GM19397 (cell line): ENCODE results near the gene ANKRD31.

Source experiments
- ATAC-seq: cut with Tn5 transposase; IDR thresholded peaks from one replicate; pipeline ENCODE4 v1.9.1; 2021; ENCODE audit warnings: mild to moderate bottlenecking, moderate library complexity; ENCODE audit not compliant: unreplicated experiment

ANKRD31 gene

DNA sequence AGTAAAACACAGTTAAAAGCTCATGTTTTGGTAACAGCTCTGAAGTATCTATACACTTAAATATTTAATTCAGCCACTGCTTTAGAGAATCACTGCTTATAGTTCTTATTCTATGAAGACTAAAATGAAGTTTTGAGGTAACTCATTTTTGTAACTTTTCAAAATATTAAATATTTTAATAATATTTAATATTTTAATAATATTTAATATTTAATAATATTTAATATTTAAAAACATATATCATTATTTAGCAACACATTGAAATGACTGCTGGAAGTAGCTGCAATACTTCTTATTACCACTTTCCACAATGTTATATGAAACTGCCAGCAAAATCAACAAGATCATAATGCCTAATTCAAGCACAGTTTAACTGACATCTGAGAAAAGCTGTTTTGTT lies 165.6 kb downstream of the ANKRD31 start:
- ATAC-seq: no peak

DNA sequence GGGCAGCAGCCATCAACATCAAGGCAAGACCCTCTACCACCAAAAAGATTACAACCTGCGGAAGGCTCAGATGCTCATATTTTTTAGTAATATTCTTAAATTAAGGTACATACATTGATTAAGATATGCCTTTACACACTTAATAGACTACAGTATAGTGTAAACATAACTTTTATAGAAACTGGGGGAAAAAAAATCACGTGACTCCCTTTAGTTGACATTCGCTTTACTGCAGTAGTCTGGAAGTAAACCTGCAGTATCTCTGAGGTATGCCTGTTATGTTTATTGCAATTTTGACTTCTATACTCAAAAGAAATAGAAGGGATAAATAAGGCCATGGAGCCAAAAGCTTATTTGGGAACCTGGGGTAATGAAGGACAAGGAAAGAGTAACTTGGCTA lies 169.2 kb downstream of the ANKRD31 start:
- ATAC-seq: no peak

DNA sequence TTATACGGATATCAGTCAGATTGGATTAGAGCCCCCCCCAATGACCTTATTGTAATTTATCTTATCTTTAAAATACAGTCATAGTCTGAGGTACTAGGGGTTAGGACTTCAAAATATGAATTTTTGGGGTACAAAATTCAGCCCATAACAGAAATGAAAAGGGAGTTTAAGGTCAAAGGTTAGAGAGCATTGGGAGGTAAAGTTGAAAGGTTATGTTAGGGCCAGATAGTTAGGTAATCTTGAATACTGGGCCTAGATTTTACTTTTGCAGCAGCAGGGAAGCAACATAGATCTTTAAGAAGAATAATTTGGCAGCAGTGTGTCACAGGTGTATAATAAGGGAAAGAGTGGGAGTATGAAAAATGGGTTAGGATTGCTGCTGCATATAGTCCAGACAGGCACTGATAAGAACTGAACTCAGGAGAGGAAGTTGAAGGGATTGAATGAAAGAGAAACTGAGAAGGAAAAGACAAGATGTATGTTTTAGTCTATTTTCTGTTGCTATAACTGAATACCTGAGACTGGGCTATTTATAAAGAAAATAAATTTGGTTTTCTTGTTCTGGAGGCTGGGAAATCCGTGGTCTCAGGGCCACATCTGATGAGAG lies 173.7 kb downstream of the ANKRD31 start:
- ATAC-seq: no peak

DNA sequence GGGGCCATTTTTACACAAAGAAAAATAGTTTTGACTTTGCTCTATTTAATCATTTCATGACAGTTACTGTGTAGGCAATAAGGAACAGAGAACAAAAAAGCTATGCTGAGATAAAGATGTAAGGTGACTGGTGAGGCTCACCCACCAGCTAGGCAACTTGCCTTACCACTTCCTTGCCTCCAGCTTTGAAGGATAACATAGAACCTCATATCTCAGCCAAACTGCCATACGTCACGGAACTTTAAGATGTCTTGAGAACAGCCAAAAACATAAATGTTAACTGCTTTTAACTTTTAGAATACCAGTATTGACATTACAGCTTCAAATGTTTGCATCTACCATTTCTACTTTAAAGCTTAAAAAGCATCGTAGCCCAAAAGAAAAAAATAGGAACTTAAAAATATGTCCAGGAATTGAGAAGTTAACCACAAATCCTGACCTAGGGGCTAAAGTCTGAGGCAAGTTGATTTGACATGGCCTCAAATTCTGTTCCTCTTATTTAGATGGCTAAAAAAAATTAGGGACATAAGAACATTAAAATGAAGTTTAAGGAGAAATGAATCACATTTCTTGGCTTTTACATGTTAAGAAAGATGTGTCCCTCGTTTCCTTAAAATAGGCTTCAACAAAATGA lies 176.6 kb downstream of the ANKRD31 start:
- no peak for ATAC-seq

DNA sequence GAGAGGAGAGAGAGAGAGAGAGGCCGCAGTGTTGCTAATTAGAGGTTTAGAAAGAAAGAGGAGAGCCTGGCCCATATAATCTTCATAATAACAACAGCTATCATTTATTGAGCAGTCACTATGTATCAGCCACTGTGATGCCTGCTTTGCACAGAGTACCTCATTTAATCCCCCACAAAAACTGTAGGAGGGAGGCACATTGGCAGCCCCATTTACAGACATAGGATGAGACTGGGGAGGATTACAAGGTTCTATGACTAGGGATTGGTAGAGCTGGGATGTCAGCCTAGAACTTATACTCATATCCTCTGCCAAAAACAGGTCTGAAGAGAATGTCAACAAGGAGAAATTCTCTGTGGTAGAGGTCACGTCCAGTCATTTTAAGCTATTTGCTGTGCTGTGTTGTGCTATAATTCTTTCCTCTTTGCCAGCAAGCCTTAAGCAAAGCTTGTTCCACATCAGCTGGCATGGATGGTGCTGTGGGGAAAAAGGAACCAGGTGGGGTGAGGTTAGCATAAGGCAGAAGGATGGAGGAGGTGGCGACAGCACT lies 177.6 kb downstream of the ANKRD31 start:
- no peak for ATAC-seq

DNA sequence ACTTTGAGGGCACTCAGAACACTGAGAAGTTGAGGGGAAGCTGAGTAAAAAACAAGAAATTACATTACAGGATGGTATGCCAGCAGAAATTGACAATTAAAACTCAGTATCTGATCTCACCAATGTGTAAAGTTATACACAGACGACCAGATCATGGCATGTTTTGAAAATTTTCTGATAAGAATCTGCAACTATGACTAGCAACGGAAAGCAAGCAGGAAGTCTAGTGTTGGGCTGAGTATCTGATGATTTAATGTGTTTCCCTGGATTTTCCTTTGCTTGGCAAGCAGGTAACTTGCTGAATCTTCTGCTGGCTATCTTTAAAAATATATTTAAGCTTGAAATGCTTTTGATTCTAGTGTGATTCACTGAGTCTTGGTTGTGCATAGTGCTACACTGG lies 179.1 kb downstream of the ANKRD31 start:
- ATAC-seq: no peak

DNA sequence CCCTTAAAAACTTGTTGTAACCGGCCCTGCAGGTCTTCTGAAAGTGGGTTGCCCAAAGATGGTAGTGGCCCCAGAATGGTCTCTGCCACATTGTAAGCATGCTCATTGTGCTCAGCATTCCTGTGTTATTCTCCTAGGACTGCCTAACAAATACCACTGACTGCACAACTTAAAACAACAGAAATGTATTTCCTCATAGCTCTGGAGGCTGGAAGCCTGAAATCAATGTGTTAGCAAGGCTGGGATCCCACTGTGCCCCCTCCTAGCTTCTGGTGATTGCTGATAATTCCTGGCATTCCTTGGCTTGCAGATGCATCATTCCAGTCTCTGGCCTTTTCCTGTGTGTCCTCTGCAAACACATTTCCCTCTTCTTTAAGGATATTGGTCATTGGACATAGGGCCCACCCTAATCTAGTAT lies 180.9 kb downstream of the ANKRD31 start:
- no peak for ATAC-seq

DNA sequence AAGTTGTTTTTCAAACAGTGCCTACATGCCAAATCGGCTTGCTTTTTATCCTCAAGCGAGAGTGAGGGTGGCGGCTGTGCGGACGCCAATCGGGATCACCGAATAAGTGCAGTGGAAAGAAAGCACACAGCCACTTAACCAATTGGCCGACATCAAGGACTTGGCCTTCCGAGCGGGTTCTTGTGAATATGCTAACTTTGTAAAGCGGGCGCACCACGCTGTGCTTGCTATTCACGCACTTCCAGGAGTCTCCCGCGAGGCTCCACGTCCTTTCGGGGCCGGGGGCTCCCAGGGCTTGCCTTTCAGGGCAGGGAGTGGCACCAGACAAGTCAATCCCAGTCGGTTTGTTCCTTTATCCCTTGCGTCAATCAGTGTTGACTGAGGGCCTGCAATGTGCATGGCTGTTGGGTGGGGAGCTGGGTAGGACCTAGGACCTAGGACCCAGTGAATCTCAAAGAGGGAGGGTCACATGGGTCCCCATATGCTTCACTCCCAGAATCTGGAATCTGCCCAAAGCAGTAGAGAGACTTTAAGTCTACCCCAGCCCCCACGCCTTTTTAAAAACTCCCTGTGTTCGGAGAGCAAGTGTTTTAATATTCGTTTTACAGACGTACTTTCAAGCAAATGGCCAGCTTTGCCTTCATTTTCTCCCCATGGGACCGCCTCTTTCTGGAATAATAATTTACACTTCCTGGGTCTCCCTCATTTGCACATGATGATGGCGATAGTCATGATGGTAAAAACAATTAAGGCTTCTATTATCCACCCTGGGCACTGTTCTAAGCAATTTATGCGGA lies 182.3 kb downstream of the ANKRD31 start:
- no peak for ATAC-seq

DNA sequence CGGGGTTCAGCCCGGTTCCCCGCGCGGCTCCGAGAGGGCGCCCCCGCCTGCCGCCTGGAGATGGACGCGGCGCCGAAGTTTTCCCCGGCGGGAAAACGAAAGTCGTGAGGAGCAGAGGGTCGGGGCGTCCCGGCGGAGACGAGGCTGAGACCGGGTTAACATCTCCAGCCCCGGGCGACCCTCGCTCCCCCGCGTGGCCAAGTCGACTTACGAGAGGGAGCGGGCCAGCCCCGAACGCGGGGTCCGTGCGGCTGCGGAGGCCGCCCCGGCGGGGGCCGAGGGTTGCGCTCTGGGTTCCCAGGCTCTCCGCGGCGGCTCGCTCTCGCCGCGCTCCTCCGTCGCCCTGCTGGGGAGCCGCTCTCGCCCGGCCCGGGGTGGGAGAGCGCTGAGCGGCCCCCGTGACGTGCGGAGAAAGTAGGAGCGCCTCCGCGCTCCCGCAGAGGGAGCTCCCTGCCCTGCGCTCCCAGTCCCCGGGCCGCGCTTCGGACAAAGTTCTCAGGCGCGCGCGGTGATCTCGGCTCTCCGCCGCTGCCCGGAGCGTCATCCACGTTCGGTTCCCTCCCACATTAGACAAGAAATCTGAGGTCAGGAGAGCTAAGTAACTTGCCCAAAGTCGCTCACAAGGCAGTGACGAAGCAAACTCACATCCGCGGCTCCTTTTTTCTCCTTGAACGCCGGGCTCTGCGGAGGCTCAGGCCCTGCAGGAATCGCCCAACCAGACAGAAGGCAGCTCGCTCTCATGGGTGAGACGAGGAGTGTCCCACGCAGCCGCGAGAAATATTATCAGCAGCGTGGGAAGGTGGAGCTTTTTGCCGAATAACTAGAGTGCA lies 183.2 kb downstream of the ANKRD31 start:
- no peak for ATAC-seq

DNA sequence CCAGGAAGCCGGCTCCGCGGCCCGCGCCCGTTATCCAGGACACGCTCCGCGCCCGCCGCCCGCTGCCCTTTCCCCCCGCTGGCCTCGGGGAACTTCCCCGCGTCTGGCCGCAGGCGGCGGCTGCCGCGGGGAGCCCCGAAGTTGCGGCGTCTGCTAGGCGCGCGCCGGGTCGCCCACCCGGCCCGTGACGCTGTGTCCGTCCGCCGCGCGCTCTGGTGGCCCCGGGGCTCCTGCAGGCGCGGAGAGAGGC lies 183.7 kb downstream of the ANKRD31 start:
- ATAC-seq: no peak

DNA sequence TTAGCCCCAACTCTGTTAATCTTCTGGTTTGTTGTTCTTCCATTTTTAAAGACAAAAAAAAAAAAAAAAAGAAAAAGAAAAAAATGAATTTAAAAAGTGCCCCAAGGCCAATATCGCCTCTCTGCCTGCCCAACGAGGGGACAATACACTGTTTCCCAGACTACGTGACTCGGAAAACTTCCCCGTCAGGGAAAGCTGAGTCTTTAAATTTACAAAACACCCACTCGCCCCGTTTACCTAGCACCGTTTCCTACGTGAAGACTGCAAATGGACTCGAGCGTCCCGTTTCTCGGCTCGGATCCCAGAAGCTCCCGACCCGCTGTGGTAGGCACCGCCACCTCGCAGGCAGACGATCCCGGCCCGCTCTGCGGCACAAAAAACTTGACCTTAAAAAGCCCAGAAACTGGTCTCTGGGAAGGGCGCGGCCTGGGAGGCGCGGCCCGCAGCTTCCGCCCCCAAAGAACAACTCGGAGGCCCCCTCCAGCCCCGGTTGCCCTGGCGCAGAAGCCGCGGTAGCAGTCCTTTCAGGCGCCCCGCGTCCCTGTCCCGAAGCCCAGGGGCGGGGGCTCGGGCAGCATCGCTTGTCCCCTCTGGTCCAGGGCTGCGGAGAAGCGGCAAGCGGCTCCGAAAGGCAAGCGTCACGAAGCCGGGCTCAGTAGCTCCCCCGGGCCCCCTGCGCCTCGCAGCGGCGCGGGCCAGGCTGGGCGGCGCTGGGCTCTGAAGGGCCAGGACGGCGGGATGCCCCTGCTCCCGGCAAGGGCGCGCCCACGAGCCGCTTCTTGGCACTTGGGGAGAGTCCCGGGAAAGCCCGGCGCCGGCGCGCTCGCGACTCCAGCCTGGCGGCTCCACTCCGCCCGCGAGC lies 184.3 kb downstream of the ANKRD31 start, which contains the start of gene GCNT4:
GCNT4 (minus strand) TSS at position 367 of the 862 bp plus-strand sequence. CDS start 22,521 bp downstream, outside the sequence.
- ATAC-seq: no peak

DNA sequence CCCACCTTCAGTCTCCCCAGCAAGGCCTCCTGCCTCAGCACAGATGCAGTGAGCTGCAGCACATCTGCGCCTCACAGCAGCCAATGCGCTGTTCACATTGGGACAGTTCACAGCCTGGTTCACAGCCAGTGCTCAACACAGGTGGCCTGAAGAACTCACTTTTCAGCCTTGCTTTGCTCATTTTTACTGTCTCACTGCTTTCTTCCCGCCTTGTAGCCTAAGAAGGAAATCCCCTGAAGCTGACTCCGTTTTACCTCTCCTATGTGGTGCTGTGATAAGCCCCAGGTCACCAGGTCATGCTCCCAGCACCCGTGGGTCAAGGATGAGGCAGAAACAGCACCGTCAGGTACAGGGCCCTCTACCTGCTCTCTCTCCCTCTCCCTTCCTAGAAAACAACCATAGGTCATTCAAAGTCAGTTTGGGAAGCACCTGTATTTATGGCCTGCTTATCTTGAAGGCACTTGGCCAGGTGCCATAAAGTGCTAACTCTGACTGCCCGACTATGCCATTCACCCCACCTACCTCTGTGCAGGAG lies 185.4 kb downstream of the ANKRD31 start:
- ATAC-seq: no peak

DNA sequence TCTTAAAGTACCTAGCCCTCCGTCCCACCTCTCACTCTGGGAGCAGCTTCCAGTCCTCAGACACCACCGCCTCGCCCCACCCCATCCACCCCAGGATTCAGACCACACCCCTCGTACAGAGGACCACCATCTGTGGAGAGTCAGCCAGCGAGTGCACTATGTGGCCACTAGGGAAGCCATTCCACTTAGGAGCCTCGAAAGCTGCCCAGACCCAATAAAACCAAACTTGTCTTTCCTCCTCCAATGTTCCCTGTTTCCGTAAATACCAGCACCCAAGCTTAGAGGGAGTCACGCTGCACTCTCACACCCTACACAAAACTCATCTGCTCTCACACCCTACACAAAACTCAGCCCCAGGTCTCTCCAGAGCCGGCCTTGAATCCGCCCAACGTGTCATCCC lies 186.3 kb downstream of the ANKRD31 start:
- no peak for ATAC-seq

DNA sequence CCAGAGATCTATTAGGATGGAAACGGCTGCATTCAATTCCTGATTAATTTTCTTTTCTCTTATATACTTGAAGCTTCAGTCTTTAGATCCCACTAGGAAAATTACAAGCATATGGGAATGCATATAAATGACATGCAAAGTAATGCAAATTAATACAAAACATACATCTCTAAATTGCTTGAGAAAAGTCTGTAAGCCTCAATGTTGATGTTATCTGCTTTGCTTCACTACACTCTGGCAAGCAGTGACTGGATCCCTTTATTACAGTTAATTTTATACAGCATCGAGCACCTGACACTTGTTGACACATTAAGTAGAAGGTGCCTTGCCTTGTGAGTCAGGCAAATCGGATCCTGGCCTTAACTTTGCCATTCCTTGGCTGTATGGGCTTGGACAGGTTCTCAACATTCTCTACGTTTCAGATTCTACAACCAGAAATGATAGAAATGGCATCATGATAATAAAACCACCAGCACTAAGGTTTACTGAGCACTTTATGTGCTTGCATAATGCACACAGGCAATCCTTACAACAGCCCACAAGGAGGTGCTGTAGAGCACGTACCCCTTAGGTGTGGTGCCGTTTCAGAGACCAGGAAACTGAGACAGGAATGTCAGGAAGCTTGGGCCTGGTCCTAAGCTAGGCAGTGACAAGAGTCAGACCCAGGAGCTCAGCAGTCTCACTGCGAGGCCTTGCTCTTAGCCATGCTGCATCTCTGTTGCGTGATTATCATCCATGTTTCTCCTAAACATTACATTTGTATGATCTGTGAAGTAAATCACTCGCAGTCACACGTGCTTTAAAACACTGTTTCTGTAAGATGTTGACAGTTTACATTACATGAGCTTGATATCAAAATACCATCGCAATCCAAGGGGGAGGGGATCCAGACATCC lies 187.0 kb downstream of the ANKRD31 start:
- no peak for ATAC-seq

DNA sequence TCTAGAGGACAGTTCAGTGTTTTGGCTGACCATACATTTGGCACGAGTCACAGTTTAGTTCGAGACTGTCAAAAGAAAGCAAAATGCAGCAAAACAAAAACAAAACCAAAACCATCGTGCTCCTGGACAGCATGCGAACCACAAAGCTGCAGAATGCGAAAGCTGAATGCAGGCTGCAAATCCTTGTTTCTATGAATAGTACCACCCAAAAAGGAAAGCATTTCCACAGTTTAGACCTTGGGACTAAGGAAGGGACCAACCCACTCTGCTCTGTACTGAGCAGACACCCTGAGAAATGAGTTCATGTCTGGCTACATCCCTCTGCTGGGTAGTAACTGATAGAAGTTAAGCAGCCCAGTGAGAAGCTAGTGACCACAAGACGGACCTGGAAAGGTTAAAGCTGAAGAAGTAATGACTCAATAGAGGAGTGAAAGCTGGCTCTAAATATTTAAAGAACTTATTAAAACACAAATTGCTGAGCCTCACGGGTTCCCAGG lies 188.2 kb downstream of the ANKRD31 start:
- ATAC-seq: peak; percentile 39

DNA sequence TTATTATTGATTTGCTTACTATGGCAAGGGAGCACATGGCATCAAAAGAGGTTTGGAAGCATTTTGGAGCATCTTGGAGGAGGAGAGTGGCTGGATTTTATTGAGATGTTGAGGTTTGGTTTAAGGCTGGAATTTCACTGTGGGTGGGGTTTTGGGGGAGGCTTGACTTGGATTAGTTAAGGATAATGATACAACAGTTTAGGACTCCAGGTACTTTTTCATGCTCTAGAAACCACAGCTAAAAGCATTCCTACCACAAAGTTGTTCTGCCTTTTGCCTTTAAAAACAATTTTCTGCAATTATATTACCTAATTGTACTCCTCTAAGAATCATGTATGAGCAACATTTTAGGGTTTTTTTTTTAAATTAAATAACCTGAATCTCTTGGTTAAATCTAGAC lies 189.3 kb downstream of the ANKRD31 start:
- no peak for ATAC-seq

DNA sequence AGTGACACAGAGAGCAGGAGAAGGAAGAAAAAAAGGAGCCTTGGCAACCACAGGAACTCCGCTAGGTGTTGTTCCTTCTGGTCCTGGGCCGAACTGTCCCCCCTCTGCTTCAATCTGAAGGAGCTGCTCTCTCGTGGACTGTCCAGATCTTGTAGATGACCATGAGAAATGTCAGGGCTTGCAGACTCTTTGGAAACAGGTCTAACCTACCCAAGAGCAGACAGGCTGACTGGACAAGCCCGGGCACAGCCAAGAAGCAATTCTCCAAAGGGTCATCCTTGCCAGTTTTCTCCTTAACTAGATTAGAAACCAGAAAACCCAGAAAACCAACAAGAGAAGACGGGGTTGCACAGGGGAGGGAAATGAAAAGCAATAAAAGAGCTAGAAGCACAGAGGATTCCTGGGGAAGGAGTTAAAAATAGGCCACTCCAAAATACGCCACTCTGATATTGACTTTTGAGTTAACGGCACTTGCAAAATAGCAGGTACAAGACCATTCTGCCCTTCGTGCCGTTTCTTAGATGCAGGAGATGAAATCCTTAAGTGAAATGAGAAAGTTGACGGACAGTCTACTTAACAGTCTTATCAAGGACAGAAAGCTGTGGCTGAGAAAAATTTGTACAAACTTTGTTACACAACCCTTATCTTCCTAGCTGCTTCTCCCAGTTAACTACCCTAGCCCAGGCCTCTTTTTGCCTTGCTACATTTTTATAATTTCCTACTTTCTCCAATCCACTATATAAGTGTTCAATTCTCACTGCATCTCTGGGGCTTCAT lies 190.1 kb downstream of the ANKRD31 start:
- no peak for ATAC-seq

DNA sequence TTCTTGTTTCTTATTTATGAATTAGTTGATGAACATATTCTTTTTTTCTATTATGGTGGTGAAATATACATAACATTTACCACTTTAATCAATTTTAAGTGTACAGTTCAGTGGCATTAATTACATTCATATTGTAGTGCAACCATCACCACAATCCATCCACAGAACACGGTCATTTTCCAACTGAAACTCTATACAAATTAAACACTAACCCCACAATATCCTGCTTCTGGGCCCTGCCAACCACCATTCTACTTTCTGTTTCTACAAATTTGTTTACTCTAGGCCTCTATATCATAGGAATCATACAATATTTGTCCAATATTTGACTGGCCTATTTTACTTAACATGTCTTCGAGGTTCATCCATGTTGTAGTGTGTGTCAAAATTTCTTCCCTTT lies 191.6 kb downstream of the ANKRD31 start:
- no peak for ATAC-seq
